HG03469 (cell line): ENCODE data around the gene RAB17.

Source experiments
- ATAC-seq: cut with Tn5 transposase; IDR thresholded peaks from one replicate; pipeline ENCODE4 v1.9.1; 2021; ENCODE audit warnings: mild to moderate bottlenecking, moderate library complexity, moderate number of reproducible peaks; ENCODE audit not compliant: unreplicated experiment

Gene RAB17

GRCh38 chr2:237565974-237566373 lies 24.6 kb downstream of the RAB17 start:
- no peak for ATAC-seq

DNA sequence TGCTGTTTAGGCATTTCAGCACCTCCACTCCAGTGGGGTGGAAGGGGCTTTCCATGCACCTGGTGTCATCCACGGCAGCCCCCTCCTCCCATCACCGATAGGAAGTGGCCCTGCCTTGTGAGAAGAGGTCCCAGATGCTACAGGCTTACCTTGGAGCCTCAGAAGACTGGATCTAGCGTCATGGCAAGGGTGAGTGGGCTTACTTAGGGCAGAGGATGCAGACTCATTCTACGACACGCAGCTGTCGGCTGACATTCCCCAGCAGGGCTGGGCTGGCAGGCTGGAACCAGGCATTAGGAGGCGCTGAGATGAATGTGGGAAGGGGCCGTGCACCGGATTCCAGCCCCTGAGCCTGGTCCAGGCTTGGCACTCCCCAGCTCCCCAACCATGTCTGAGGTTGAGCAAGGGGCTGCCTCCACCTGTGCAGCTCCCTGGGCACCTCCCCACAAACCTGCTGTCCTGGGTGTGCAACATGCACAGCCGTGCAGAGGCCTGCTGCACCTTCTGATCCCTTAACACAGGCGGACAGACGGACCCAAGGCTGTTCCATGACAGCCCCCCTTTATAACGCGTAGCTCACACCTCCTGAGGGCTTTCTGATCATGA lies 25.9 kb downstream of the RAB17 start:
- no peak for ATAC-seq

- no peak for ATAC-seq
These were observed 26.7 kb downstream of the RAB17 start for GRCh38 chr2:237563816-237564215.

DNA sequence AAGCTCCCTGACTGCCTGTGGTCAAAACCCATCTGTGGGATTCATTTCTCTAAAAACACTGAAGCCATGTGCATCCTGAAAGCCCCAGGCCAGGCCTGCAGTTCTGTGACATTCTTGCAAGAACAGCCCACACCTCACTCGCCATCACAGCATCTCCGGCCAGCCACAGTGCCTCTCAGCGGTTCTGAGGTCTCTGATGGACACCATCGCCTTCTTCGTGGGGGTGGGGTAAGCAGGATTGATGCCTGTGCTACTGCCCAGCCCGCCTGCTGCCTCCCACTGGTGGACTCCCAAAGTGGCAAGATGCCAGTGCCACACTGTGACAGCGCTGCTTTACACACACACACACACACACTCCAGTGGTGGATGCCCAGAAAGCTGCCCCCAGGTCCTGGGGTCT lies 29.3 kb downstream of the RAB17 start:
- no peak for ATAC-seq

GRCh38 chr2:237558961-237559641 lies 31.4 kb downstream of the RAB17 start:
- no peak for ATAC-seq

DNA sequence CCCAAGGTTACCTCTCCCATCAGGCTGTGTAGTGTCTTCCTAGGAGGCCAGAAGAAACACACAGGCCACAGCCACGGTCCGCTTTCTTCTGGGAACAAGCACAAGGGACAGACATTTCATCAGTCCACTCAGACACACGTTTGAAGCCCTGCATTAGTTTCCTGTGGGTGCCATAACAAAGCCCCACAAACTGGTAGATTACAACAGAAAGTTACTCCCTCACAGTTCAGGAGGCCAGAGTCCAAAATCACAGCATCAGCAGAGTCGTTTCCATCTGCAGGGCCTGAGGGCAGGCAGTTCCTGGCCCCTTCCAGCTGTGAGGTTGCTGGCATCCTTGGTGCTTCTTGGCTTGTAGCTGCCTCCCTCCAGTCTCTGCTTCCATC lies 32.9 kb downstream of the RAB17 start:
- no peak for ATAC-seq

GRCh38 chr2:237556773-237557632 lies 33.5 kb downstream of the RAB17 start:
- peak; percentile 68 for ATAC-seq

DNA sequence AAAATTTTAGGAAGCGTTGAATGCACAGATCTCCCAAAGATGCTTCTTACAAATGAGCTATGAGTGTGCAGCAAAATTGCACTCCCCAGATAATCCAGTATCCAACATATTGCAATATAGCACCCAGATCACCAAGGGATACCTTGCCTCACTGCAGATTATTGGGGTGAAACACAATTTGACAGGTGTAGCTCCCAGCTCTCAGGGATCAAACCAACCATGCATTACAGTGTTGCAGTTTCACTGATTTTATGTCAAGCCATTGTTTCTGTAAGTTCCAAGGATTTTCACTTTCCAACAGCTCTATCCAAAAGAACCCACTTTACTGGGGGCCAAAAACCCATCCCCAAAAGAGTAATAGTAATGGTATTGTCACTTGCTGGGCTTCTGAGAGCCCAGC lies 35.0 kb downstream of the RAB17 start:
- no peak for ATAC-seq

DNA sequence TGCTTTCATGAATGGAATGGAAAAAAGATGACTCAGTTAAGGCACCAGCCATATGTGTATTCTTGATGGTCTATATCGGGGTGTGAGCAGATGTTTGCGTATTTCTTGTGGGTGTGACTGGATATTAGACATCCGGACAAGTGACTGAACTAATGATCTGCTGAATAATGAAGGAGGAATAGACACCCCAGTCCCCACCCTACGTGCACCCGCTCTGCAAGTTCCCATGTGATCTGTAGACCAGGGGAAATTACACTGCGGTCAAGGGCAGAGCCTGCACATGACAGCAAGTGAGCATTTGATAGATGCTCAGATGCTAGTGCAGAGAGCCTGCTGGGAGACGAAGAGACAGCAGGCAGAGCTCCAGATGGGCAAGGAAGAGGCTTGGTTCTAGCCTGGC lies 36.6 kb downstream of the RAB17 start:
- ATAC-seq: no peak

DNA sequence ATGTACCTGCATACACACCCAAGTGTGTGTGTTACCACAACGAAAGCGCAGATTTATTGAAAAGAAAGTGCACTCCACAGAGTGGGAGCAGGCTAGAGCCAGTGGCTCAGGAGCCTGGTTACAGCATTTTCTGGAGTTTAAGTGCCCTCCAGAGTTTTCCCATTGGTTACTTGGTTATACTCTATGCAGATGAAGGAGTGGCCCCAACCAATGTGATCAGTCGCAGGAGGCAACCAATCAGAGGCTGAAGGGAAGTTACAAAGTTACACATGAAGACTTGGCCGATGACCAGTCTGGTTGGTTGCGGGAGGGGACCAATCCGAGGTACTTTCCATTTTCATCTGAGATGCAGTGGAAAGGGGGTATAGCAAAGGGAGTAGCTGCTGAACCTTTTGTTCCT lies 37.6 kb downstream of the RAB17 start:
- no peak for ATAC-seq

- ATAC-seq: no peak
These were observed 39.4 kb downstream of the RAB17 start for GRCh38 chr2:237551071-237551574.

DNA sequence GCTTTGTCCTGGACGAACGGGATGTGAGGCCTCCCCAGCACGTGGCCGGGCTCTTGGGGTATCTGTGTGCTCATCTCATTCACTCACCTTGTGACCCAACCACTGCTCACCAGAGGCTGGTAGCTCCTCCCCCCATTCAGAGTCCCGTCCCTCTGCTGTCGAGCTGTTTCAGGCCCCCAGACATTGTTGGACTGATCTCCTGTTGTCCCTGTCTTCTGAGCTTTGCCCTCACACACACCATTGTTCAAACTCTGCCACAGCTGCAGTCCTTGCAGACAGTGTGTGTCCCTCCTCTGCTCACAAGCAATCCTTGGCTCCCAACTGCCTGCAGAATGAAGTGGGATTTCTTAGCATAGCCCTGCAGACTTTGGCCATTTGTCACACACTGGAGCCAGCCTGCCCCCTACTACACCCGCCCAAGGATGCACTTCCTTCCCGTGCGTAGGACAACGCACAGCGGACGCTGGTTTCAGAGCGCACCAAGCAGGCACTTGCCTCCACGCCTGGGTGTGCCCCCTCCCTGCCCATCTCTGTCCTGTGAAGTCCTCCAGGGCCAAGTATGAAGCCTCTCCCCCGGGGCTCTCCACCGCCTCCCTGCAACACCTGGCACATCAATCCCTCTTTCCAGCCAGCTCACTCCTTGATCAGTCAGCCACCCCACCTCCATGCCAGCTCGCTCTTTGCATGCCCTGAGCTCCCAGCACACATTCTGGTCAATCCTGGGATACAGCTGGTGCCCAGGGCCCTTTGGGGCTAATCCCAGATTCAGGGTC lies 40.7 kb downstream of the RAB17 start:
- ATAC-seq: no peak

- ATAC-seq: no peak
These were observed 41.3 kb downstream of the RAB17 start for GRCh38 chr2:237549216-237549615.

GRCh38 chr2:237547841-237548416 lies 42.6 kb downstream of the RAB17 start:
- ATAC-seq: no peak

DNA sequence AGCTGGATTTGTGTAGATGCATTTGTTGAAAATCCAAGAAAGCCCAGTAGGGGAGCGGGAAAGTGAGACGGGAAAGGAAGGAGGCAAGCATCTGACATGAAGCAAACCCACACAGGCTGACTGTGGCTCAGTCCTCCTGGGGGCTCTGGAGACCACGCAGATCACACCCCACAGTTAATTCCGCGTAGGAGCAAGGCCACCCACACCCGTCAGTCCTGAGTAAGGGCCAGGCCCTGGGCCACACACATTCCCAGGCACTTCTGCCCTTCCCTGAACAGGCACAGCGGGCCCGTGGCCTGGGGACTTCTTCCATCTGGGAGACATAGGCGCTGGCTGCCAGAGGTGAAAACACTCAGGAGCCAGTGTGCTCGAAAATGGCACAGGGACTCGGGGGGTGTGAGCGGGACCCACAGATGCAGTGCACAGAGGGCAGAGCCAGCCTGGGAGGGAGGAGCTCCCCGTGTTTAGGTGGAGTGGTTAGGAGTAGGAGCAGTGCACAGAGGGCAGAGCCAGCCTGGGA lies 43.6 kb downstream of the RAB17 start:
- no peak for ATAC-seq

DNA sequence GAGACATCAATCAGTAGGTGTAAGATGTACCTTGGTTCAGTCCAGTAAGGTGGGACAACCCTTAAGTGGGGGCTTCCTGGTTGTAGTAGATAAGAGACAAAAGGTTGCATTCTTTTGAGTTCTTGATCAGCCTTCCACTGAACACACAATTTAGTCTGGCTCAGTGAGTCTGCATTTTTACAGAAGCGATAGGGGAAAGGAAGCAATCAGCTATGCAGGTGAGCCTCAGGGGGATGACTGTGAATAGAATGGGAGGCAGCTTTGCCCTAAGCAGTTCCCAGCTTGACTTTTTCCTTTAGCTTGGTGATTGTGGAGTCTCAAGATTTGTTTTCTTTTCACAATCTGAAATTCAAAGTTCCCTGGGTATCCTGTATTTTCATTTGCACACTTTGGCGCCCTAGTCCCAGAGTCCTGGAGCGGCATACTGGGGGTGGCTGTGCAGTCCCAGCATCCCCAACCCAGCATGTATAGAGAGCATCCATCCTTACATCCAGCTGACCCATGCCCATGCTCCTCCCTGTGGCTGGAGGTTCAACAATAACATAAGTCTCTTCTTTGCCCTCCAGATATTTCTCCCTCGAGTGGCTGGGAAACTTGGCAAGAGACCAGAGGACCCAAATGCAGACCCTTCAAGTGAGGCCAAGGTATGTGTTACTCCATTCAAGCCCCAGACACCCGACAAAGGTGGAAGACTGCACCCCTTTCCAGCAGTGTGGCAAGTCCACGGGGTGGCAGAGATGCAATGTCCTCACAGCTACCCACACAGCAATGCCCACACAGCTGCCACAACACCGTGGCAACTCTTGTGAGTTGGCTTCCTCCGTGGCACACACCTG lies 44.3 kb downstream of the RAB17 start:
- no peak for ATAC-seq

- ATAC-seq: no peak
These were observed 48.4 kb downstream of the RAB17 start for GRCh38 chr2:237542001-237542704.

DNA sequence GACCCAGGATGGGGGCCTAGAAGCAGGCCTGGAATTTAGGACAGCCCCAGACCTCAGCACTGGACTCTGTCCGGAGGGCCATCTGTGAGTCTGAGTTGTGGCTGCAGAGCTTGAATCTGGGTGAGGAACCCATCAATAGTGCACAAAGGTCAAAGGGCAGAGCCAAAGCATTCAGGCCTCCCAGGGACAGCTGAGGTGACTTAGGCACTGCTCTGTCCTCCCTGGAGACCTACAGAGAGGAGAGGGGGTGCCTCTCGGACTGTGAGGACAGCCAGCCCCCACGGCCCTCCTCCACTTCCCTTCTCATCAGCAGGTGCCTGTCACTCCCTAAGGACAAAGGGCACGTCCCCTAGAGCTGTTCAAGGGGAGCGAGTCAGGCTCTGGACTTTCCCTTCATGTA lies 49.3 kb downstream of the RAB17 start:
- no peak for ATAC-seq

- ATAC-seq: no peak
These were observed 49.7 kb downstream of the RAB17 start for GRCh38 chr2:237540823-237541222.
